MM.1S (cell line): Measurements from ENCODE around the gene LDLR.

Source experiments
- DNase-seq: peaks from one replicate; pipeline ENCODE4 v3.0.0-alpha.2; 2015
- H2AFZ ChIP-seq: fragments of 300-600 bp; sonication (generic); 2 replicates; pipeline ENCODE4 v1.6.0; 2016; ENCODE audit warnings: antibody characterized with exemption, low read length
- H3F3A ChIP-seq: fragments of 300-600 bp; sonication (generic); 2 replicates; pipeline ENCODE4 v1.6.1; 2016; ENCODE audit warnings: mild to moderate bottlenecking, antibody characterized with exemption, low read length, moderate library complexity, mixed read lengths; ENCODE audit not compliant: insufficient read depth
- H3K27ac ChIP-seq: fragments of 300-600 bp; sonication (generic); 2 replicates; pipeline ENCODE4 v1.5.1; 2016; ENCODE audit warnings: mild to moderate bottlenecking, low read length
- H3K27me3 ChIP-seq: fragments of 300-600 bp; sonication (generic); replicated peaks from 2 replicates; pipeline ENCODE4 v1.6.0; 2016; ENCODE audit warnings: low read length; ENCODE audit not compliant: insufficient read depth
- H3K36me3 ChIP-seq: fragments of 300-600 bp; sonication (generic); replicated peaks from 2 replicates; pipeline ENCODE4 v1.6.1; 2016; ENCODE audit warnings: mild to moderate bottlenecking, low read length, mixed read lengths; ENCODE audit not compliant: insufficient read depth
- H3K4me1 ChIP-seq: fragments of 300-600 bp; sonication (generic); 2 replicates; pipeline ENCODE4 v1.6.1; 2016; ENCODE audit warnings: low read length, mixed read lengths
- H3K4me2 ChIP-seq: fragments of 300-600 bp; sonication (generic); 2 replicates; pipeline ENCODE4 v1.6.0; 2016; ENCODE audit warnings: low read depth, low read length
- H3K4me3 ChIP-seq: fragments of 300-600 bp; sonication (generic); 2 replicates; pipeline ENCODE4 v1.5.1; 2016; ENCODE audit warnings: low read length, mixed read lengths
- H3K79me2 ChIP-seq: fragments of 300-600 bp; sonication (generic); 2 replicates; pipeline ENCODE4 v1.6.1; 2016; ENCODE audit warnings: mixed run types, low read length, mixed read lengths
- H3K9ac ChIP-seq: fragments of 300-600 bp; sonication (generic); 2 replicates; pipeline ENCODE4 v1.6.1; 2016; ENCODE audit warnings: low read length, mixed read lengths
- H3K9me2 ChIP-seq: fragments of 300-600 bp; sonication (generic); replicated peaks from 2 replicates; pipeline ENCODE4 v1.6.1; 2016; ENCODE audit warnings: mild to moderate bottlenecking, low read length, mixed read lengths; ENCODE audit not compliant: insufficient read depth
- H3K9me3 ChIP-seq: fragments of 300-600 bp; sonication (generic); replicated peaks from 2 replicates; pipeline ENCODE4 v1.6.1; 2016; ENCODE audit warnings: mild to moderate bottlenecking, low read length, mixed read lengths; ENCODE audit not compliant: insufficient read depth
- H4K20me1 ChIP-seq: fragments of 300-600 bp; sonication (generic); 2 replicates; pipeline ENCODE4 v1.6.1; 2016; ENCODE audit warnings: mild to moderate bottlenecking, low read length, moderate library complexity, mixed read lengths; ENCODE audit not compliant: insufficient read depth
- CTCF ChIP-seq: fragments of 300-600 bp; sonication (generic); IDR thresholded peaks from 2 replicates; pipeline ENCODE4 v1.5.1; 2016; ENCODE audit warnings: antibody characterized with exemption, low read length, mixed read lengths
- EZH2 ChIP-seq: fragments of 300-600 bp; sonication (generic); optimal IDR thresholded peaks from 2 replicates; pipeline ENCODE3; 2017; ENCODE audit warnings: low read depth, mild to moderate bottlenecking, antibody characterized with exemption, low read length, mixed read lengths
- EZH2phosphoT487 ChIP-seq: fragments of 300-600 bp; sonication (generic); IDR thresholded peaks from 2 replicates; pipeline ENCODE4 v1.6.1; 2018; ENCODE audit warnings: antibody characterized with exemption, low read length

The LDLR gene

GRCh38 chr19:11181488-11181887, 92.2 kb downstream of the LDLR start:
- Histone ChIP-seq H3K4me3 (no peak overlapping the region), H3F3A (peaks cover 8% of the 10 kb centered on the region; the same call in 1 of the 2 replicates), H4K20me1 (no peaks in the 10 kb centered on the region), H3K9me2 (no peaks in the 10 kb centered on the region), H2AFZ (no peak overlapping the region), H3K36me3 (no peaks in the 10 kb centered on the region), H3K4me1 (peaks cover 10% of the 10 kb centered on the region; the same call in 1 of the 2 replicates), H3K79me2 (no peaks in the 10 kb centered on the region), H3K27ac (no peak overlapping the region), H3K9ac (no peak overlapping the region), H3K27me3 (no peaks in the 10 kb centered on the region), H3K4me2 (no peak overlapping the region), H3K9me3 (no peaks in the 10 kb centered on the region)
- TF ChIP-seq EZH2phosphoT487, result no peak
- no peak for TF ChIP-seq EZH2
- TF ChIP-seq CTCF, result no peak
- DNase-seq, result no peak
